ENCODE results near the gene MATCAP1. TPM values are rescaled to one million over a fixed set of nuclear protein-coding genes. Genes with fewer than 3 reads are reported as not detected.

MATCAP1 gene
- total and polyA plus RNA-seq, 2 of the 13 experiments (the other 11 are each of a cell fraction or from before 2014, with no cell fraction given): 11.2 to 24.5 TPM

- peak; percentile 75; the same call in 1 of the 2 replicates for TF ChIP-seq IKZF5 (CRISPR knock-in tag; IDR thresholded peaks at IDR 0.05)
- TF ChIP-seq HMG20B (CRISPR knock-in tag; conservative IDR thresholded peaks at IDR 0.05): 0 out of 2 replicates have a peak, but pooled peaks have one; percentile 34
- TF ChIP-seq FOXM1 (CRISPR knock-in tag; IDR thresholded peaks at IDR 0.05): 0 out of 2 replicates have a peak, but pooled peaks have one; percentile 49
- no peak for TF ChIP-seq SP1 (IDR thresholded peaks at IDR 0.05)
- peak; percentile 30; the same call in 1 of the 2 replicates for TF ChIP-seq SP1 (CRISPR knock-in tag; IDR thresholded peaks at IDR 0.05)
- TF ChIP-seq HNF1B (CRISPR knock-in tag; IDR thresholded peaks at IDR 0.05): peak; percentile 74
- peak; percentile 37; the same call in 1 of the 2 replicates for TF ChIP-seq ZKSCAN8 (CRISPR knock-in tag; IDR thresholded peaks at IDR 0.05; ENCODE audit: borderline replicate concordance)
- no peak for TF ChIP-seq GABPA (IDR thresholded peaks at IDR 0.05; ENCODE audit: low read depth, low read length)
- TF ChIP-seq GABPA (CRISPR knock-in tag; IDR thresholded peaks at IDR 0.05; ENCODE audit: low read depth): no peak
- 0 out of 4 replicates have a peak, but pooled peaks of 1 of the 2 experiments have one; percentile 17 for TF ChIP-seq ATF4 (CRISPR knock-in tag; IDR thresholded peaks at IDR 0.05)
- 0 out of 2 replicates have a peak, but pooled peaks have one; percentile 15 for TF ChIP-seq RAD21 (CRISPR knock-in tag; IDR thresholded peaks at IDR 0.05)
- 0 out of 2 replicates have a peak, but pooled peaks have one; percentile 39 for TF ChIP-seq ZNF512 (CRISPR knock-in tag; IDR thresholded peaks at IDR 0.05)
- TF ChIP-seq ZGPAT (CRISPR knock-in tag; IDR thresholded peaks at IDR 0.05): peak; percentile 62; the same call in 1 of the 2 replicates
- TF ChIP-seq MEIS1 (CRISPR knock-in tag; IDR thresholded peaks at IDR 0.05; ENCODE audit: borderline replicate concordance): no peak; the same call in 1 of the 2 replicates
- TF ChIP-seq DNMT3B (CRISPR knock-in tag; conservative IDR thresholded peaks at IDR 0.05): no peak
- TF ChIP-seq KAT8 (CRISPR knock-in tag; IDR thresholded peaks at IDR 0.05): peak; percentile 73
Observed at GRCh38 chr16:67150833-67151396, 32.8 kb downstream of the MATCAP1 start, which contains the start of gene B3GNT9 (continued).

All from HepG2 (cell line).